HepG2 (cell line): ENCODE data around the gene UBAP1. TPM values are rescaled to one million over a fixed set of nuclear protein-coding genes. Genes with fewer than 3 reads are reported as not detected.

ENCODE experiments used
- ATAC-seq: fragments of 200-7000 bp; cut with Tn5 transposase; 3 replicates; pipeline ENCODE4 v1.9.1; 2020; ENCODE audit warnings: mild to moderate bottlenecking, moderate library complexity
- BruUV-seq: library from RNA; stranded (reverse); fragments of 400-500 nt; replicated peaks from 2 replicates; lab custom pipeline; 2021; lab: Mats Ljungman, UMichigan
- CTCF ChIA-PET: fragments of 300-600 bp; formaldehyde crosslinking; extraction: SDS; loops from one replicate; lab custom pipeline; 2021; ENCODE audit warnings: low total read pairs, inconsistent platforms, low intra/inter-chr PET ratio; lab: Yijun Ruan, JAX
- POLR2A ChIA-PET: fragments of 350-600 bp; sonication (Branson Sonifier 250); formaldehyde crosslinking; loops from one replicate; lab custom pipeline; 2020; ENCODE audit warnings: antibody characterized with exemption, inconsistent platforms; lab: Yijun Ruan, JAX
- DNase-seq: peaks from one replicate; pipeline ENCODE4 v3.0.0-alpha.2; 2015; ENCODE audit warnings: low spot score
- FAIRE-seq: peaks from 3 replicates; lab custom pipeline; 2011; peaks lifted over from hg19 to GRCh38; lab: Jason Lieb, UNC
- H2AFZ ChIP-seq: one replicate; pipeline ENCODE4 v1.6.1; 2011; ENCODE audit warnings: low read length, inconsistent platforms
- H3K27ac ChIP-seq: fragments of 300-600 bp; 3 replicates; pipeline ENCODE4 v1.8.0; 2011; ENCODE audit warnings: mixed run types, mild to moderate bottlenecking, mixed read lengths, low read length, inconsistent platforms; ENCODE audit not compliant: insufficient read depth; ENCODE audit errors: extremely low read length
- H3K27me3 ChIP-seq, 2 experiments: fragments of 200-600 bp in 1 of 2; 2 replicates in 1 of 2; 3 replicates in 1 of 2; pipeline versions ENCODE4 v1.6.0 to v1.8.0; 2011; ENCODE audit warnings: low read length in 2 of 2, mild to moderate bottlenecking in 2 of 2, moderate library complexity in 2 of 2, inconsistent platforms in 1 of 2; ENCODE audit not compliant: insufficient read depth in 2 of 2, control insufficient read depth in 1 of 2
- H3K36me3 ChIP-seq, 2 experiments: fragments of 200-600 bp in 1 of 2; replicated peaks in 1 of 2; 2 replicates in 1 of 2; 3 replicates in 1 of 2; pipeline versions ENCODE4 v1.5.1 to v1.8.0; 2011; ENCODE audit warnings: low read length in 2 of 2, inconsistent platforms in 1 of 2; ENCODE audit not compliant: insufficient read depth in 2 of 2, control insufficient read depth in 1 of 2
- H3K4me1 ChIP-seq: 2 replicates; pipeline ENCODE4 v1.5.1; 2012; ENCODE audit warnings: low read length, inconsistent platforms; ENCODE audit not compliant: insufficient read depth
- H3K4me2 ChIP-seq: 2 replicates; pipeline ENCODE4 v1.6.0; 2011; ENCODE audit warnings: low read depth, low read length, inconsistent platforms
- H3K4me3 ChIP-seq, 3 experiments: fragments of 200-600 bp in 1 of 3; sonication (generic), shearing (Covaris generic) in 1 of 3; replicated peaks in 1 of 3; 2 replicates each; pipeline ENCODE4 v1.5.1; 2011 to 2016; ENCODE audit warnings: low read length in 3 of 3, inconsistent platforms in 2 of 3, low read depth in 2 of 3, mild to moderate bottlenecking in 2 of 3, control low read depth in 1 of 3, mixed read lengths in 1 of 3; ENCODE audit not compliant: insufficient read depth in 1 of 3
- H3K79me2 ChIP-seq: one replicate; pipeline ENCODE4 v1.6.1; 2011; ENCODE audit warnings: low read length, inconsistent platforms; ENCODE audit not compliant: insufficient read depth
- H3K9ac ChIP-seq: 2 replicates; pipeline ENCODE4 v1.6.0; 2011; ENCODE audit warnings: mild to moderate bottlenecking, low read depth, low read length, inconsistent platforms; ENCODE audit not compliant: insufficient read depth
- H3K9me3 ChIP-seq: 2 replicates; pipeline ENCODE4 v1.5.1; 2012; ENCODE audit warnings: mild to moderate bottlenecking, low read length
- H4K20me1 ChIP-seq: 2 replicates; pipeline ENCODE4 v1.6.0; 2011; ENCODE audit warnings: inconsistent platforms, mild to moderate bottlenecking, low read length, moderate library complexity; ENCODE audit not compliant: insufficient read depth
- CBFB ChIP-seq: sonication (generic); formaldehyde crosslinking; IDR thresholded peaks from 2 replicates; pipeline ENCODE4 v1.4.0; 2020; ENCODE audit warnings: missing genetic modification reagents
- CREM ChIP-seq, 2 experiments: sonication (generic) in 1 of 2; formaldehyde crosslinking in 1 of 2; IDR thresholded peaks; 2 replicates each; pipeline versions ENCODE4 v1.4.0 to v1.6.1; 2016 to 2020; ENCODE audit warnings: antibody characterized with exemption in 1 of 2, mild to moderate bottlenecking in 1 of 2, missing genetic modification reagents in 1 of 2
- HNF4A ChIP-seq: sonication (generic); formaldehyde crosslinking; IDR thresholded peaks from 2 replicates; pipeline ENCODE4 v1.4.0; 2020; ENCODE audit warnings: missing genetic modification reagents
- SP140L ChIP-seq: sonication (generic); formaldehyde crosslinking; IDR thresholded peaks from 2 replicates; pipeline ENCODE4 v1.4.0; 2020; ENCODE audit warnings: missing genetic modification reagents, borderline replicate concordance
- U2AF1 ChIP-seq: fragments of 200-400 bp; formaldehyde crosslinking; optimal IDR thresholded peaks from 2 replicates; pipeline ENCODE3; 2017; ENCODE audit warnings: mild to moderate bottlenecking, low read depth, low read length
- ZMYM2 ChIP-seq: sonication (generic); formaldehyde crosslinking; IDR thresholded peaks from 2 replicates; pipeline ENCODE4 v1.8.0; 2022; ENCODE audit warnings: mild to moderate bottlenecking, missing genetic modification reagents
- ZNF3 ChIP-seq: IDR thresholded peaks from 2 replicates; pipeline ENCODE4 v1.7.0; 2017; ENCODE audit warnings: inconsistent platforms
- ZNF564 ChIP-seq: sonication (generic); formaldehyde crosslinking; IDR thresholded peaks from 2 replicates; pipeline ENCODE4 v1.8.1; 2023; ENCODE audit warnings: mild to moderate bottlenecking, missing genetic modification reagents
- ZNF570 ChIP-seq: sonication (generic); formaldehyde crosslinking; IDR thresholded peaks from 2 replicates; pipeline ENCODE4 v1.4.0; 2020; ENCODE audit warnings: mild to moderate bottlenecking, missing genetic modification reagents, borderline replicate concordance
- ZNF761 ChIP-seq: sonication (generic); formaldehyde crosslinking; conservative IDR thresholded peaks from 2 replicates; pipeline ENCODE4 v1.4.0; 2020; ENCODE audit warnings: mild to moderate bottlenecking, missing genetic modification reagents
- WGBS: methylation state at CpG from one replicate; pipeline ENCODE4 v1.1.6; 2017; ENCODE audit warnings: low lambda C conversion rate; 5-methylcytosine and 5-hydroxymethylcytosine counted together
- in situ Hi-C: cut with HindIII; loops from 2 replicates; pipeline ENCODE4 v1.10.0; 2017; ENCODE audit warnings: low pct_unique_long_range_greater_than_20kb; ENCODE audit not compliant: extremely low pct_ligation_motif_present
- intact Hi-C: fragments of 100-400 bp; cut with micrococcal nuclease; formaldehyde crosslinking; loops from one replicate; pipeline ENCODE4 v1.10.0; 2022; ENCODE audit not compliant: unreplicated experiment
- polyA plus RNA-seq, 8 experiments: library from polyadenylated mRNA; depleted of rRNA in 3 of 8; stranded (reverse) in 7 of 8; unstranded in 1 of 8; fragments of >200 nt; fragmentation: Illumina TruSeq in 4 of 8; extraction: Trizol in 4 of 8; gene quantifications; 2 replicates each; pipeline versions ENCODE4 v1.2.1 to v1.2.3, GENCODE V29; 2011 to 2016; ENCODE audit warnings: low read depth in 4 of 8, missing spikeins in 1 of 8, mixed read lengths in 1 of 8; ENCODE audit not compliant: insufficient read depth in 1 of 8
- total RNA-seq, 5 experiments: library from RNA; depleted of rRNA; stranded (reverse); fragments of >200 nt; fragmentation: Illumina TruSeq; extraction: Trizol; gene quantifications; 2 replicates each; pipeline ENCODE4 v1.2.3, GENCODE V29; 2016; ENCODE audit warnings: low read depth in 1 of 5
- TF ChIP-seq, protein P1 (sequence below): sonication (generic); formaldehyde crosslinking; IDR thresholded peaks from 2 replicates; pipeline ENCODE4 v1.5.0; 2020; ENCODE audit warnings: missing genetic modification reagents

Gene UBAP1
- total and polyA plus RNA-seq, 2 of the 13 experiments (the other 11 are each of a cell fraction or from before 2014, with no cell fraction given): 19.5 to 40.5 TPM

DNA sequence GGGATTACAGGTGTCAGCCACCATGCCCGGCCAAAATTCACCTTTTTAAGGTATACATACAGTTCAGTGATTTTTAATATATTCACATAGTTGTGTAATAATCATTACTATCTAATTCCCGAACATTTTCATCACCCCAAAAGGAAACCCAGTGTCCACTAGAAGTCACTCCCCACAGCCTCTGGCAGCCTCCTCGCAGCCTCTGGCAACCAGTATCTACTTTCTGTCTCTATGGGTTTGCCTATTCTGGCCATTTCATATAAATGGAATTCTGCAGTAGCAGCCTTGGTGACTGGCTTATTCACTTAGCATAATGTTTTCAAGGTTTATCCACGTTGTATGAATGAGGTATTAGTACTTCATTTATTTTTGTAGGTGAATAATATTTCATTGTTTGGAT lies 59.0 kb downstream of the UBAP1 start:
- no peak for DNase-seq
- CTCF ChIA-PET: no interaction called here
- Histone ChIP-seq H3K27ac (no peak overlapping the region), H3K79me2 (peaks cover under 1% of the 10 kb centered on the region), H3K36me3 (peaks cover 14 to 38% of the 10 kb centered on the region in 2 experiments), H3K27me3 (no peaks in the 10 kb centered on the region), H3K9ac (no peak overlapping the region), H4K20me1 (no peaks in the 10 kb centered on the region), H3K4me2 (no peak overlapping the region), H3K9me3 (no peaks in the 10 kb centered on the region), H3K4me3 (no peak overlapping the region), H2AFZ (no peak overlapping the region), H3K4me1 (no peaks in the 10 kb centered on the region)
- 97% methylated on average over 4 of the region's 4 CpGs for WGBS
- intact Hi-C loops (no loop called here), in situ Hi-C loops (no loop called here)
- POLR2A ChIA-PET: no interaction called here
- TF ChIP-seq ZNF761 (CRISPR knock-in tag): no peak
- no peak for TF ChIP-seq ZMYM2 (CRISPR knock-in tag)
- no peak for TF ChIP-seq ZNF564 (CRISPR knock-in tag)
- TF ChIP-seq, protein P1, sequence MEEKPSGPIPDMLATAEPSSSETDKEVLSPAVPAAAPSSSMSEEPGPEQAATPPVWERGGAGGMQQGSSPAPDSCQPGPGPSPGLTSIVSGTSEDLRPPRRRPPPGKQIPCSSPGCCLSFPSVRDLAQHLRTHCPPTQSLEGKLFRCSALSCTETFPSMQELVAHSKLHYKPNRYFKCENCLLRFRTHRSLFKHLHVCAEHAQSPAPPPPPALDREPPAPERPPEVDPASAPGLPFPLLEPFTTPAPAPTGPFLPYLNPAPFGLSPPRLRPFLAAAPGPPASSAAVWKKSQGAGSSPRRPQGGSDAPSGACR: no peak
- TF ChIP-seq SP140L (CRISPR knock-in tag): no peak
- no peak for TF ChIP-seq CBFB
- no peak for TF ChIP-seq ZNF570
- TF ChIP-seq ZNF3 (CRISPR knock-in tag): no peak
- BruUV-seq: no TSS peak
- no peak for ATAC-seq
- FAIRE-seq: no peak

DNA sequence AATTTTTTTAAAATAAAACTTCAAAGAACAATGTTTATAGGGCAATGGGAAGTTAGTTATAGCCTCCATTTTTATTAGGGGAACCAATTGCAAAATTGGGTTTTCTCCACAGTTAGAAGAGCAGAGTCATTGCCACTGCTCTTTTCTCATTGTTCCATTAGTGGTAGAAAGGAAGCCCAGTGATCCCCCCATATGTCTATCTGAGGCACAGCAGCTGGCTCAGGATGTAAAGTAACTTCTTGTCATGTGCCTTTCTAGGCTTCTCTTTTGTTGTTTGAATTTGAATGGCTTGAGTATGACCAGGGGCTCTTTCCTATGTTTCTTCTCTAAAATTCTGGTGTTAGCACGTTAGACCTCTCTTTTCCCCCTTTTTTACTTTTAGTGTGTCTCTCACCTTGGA lies 61.2 kb downstream of the UBAP1 start:
- 97% methylated on average over 1 of the region's 1 CpG for WGBS
- no peak overlapping the region for H3K4me3 ChIP-seq
- H3K4me2 ChIP-seq: no peak overlapping the region
- no peak overlapping the region for H3K9ac ChIP-seq
- TF ChIP-seq CREM (IDR thresholded peaks at IDR 0.05) (no peak), CREM (CRISPR knock-in tag; IDR thresholded peaks at IDR 0.05) (no peak), HNF4A (CRISPR knock-in tag) (no peak), U2AF1 (no peak)
- intact Hi-C loops (no loop called here), in situ Hi-C loops (no loop called here)
- no peak overlapping the region for H2AFZ ChIP-seq
- FAIRE-seq: no peak
- CTCF ChIA-PET: no interaction called here
- no peak for ATAC-seq
- no peaks in the 10 kb centered on the region for H3K79me2 ChIP-seq
- BruUV-seq: no TSS peak
- no peaks in the 10 kb centered on the region for H3K27me3 ChIP-seq
- H3K27ac ChIP-seq: no peak overlapping the region
- H3K9me3 ChIP-seq: no peaks in the 10 kb centered on the region
- H3K4me1 ChIP-seq: no peaks in the 10 kb centered on the region
- no peak for DNase-seq
- POLR2A ChIA-PET: no interaction called here
- peaks cover 14 to 43% of the 10 kb centered on the region in 2 experiments for H3K36me3 ChIP-seq
- H4K20me1 ChIP-seq: no peaks in the 10 kb centered on the region
